ENCODE results near the gene PGAM2. TPM values are rescaled to one million over a fixed set of nuclear protein-coding genes. Genes with fewer than 3 reads are reported as not detected.

PGAM2 gene
- total RNA-seq, 4 donors from 2014 or later, result 2.2 to 28.0 (median 9.1) TPM

DNA sequence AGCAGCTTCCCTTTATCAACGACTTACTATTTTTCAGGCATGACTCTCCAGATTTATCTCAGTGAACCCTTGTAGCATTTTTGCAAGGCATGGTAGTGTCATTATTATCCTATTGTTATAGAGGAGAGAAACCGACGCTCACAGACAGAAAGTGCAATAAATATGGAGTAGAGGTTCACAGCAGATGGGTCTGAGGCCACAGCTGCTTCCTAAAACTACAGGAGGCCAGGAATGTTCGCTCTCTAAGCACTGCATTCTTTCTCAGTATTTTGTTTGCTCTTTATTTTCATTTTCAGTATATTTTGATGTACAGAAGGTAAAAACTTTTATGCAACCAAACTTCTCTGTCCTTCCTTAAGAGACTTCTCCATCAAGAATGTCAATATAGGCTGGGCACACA lies 34.3 kb upstream of the PGAM2 start:
- TF ChIP-seq POLR2A (IDR thresholded peaks at IDR 0.05) (no peak), CTCF (IDR thresholded peaks at IDR 0.05) (no peak)
- H3K36me3 ChIP-seq, result no peaks in the 10 kb centered on the region
- WGBS, 2 donors, result 76 to 78% methylated on average over 4 of the region's 4 CpGs
- DNase-seq, result no peak
- intact Hi-C loops (cut with DNase I), result no loop called here
- H3K27me3 ChIP-seq, result no peaks in the 10 kb centered on the region
- H3K4me3 ChIP-seq (replicated peaks in 1 of 3), result no peak overlapping the region
- H3K9me3 ChIP-seq, result no peaks in the 10 kb centered on the region
- peaks cover 0 to 8% of the 10 kb centered on the region in 2 donors for H3K4me1 ChIP-seq
- H3K27ac ChIP-seq, result no peak overlapping the region

DNA sequence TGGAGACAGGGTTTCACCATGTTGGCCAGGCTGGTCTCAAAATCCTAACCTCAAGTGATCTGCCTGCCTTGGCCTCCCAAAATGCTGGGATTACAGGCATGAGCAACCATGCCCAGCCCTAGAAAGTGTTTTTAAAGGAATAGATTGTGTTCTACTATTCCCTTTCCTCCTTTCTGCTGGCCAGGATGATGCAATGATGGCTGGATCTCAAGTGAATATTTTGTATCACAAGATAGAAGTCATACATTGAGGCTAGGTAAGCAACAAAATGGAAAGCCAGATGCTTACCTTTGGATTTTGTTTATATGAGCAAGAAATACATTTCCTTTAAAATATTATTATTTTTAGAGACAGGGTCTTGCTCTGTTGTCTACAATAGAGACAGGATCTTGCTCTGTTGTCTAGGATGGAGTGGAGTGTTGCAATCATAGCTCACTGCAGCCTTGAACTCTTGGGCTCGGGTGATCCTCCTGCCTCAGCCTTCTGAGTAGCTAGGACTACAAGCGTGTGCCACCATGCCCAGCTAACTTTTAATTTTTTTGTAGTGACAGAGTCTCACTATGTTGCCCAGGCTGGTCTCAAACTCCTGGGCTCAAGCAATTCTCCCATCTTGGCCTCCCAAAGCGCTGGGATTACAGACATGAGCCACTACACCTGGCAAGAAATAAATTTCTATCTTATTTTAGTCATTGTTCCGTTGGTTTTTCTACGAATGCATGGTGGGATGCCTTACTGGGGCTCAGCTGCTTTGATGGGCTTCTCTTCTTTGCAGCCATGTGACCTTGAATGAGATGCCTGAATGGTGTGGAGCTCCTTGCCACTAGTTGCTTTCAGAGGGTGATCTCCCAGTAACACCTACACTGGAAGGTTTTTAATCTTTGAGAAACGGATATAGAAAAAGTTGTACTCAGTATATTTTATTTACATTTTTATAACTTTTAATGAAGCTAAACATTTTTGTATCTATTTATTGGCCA lies 33.0 kb upstream of the PGAM2 start:
- intact Hi-C loops (cut with DNase I), result no loop called here
- TF ChIP-seq POLR2A (IDR thresholded peaks at IDR 0.05) (no peak), CTCF (IDR thresholded peaks at IDR 0.05) (no peak)
- Histone ChIP-seq H3K4me1 (peaks cover 0 to 4% of the 10 kb centered on the region in 2 donors), H3K9me3 (no peaks in the 10 kb centered on the region), H3K36me3 (no peaks in the 10 kb centered on the region), H3K4me3 (replicated peaks in 1 of 3) (no peak overlapping the region), H3K27me3 (no peaks in the 10 kb centered on the region), H3K27ac (no peak overlapping the region)
- DNase-seq, result no peak
- WGBS, 2 donors, result 90 to 94% methylated on average over 6 of the region's 6 CpGs

GRCh38 chr7:44097064-44097932 lies 31.9 kb upstream of the PGAM2 start:
- H3K4me3 ChIP-seq (replicated peaks in 1 of 3), result no peak overlapping the region
- H3K27ac ChIP-seq, result no peak overlapping the region
- 85 to 87% methylated on average over 9 of the region's 9 CpGs for WGBS, 2 donors
- TF ChIP-seq POLR2A (IDR thresholded peaks at IDR 0.05), result no peak
- DNase-seq, result no peak
- H3K4me1 ChIP-seq, result no peaks in the 10 kb centered on the region
- intact Hi-C loops (cut with DNase I), result no loop called here
- H3K27me3 ChIP-seq, result no peaks in the 10 kb centered on the region
- no peaks in the 10 kb centered on the region for H3K9me3 ChIP-seq
- H3K36me3 ChIP-seq, result no peaks in the 10 kb centered on the region

DNA sequence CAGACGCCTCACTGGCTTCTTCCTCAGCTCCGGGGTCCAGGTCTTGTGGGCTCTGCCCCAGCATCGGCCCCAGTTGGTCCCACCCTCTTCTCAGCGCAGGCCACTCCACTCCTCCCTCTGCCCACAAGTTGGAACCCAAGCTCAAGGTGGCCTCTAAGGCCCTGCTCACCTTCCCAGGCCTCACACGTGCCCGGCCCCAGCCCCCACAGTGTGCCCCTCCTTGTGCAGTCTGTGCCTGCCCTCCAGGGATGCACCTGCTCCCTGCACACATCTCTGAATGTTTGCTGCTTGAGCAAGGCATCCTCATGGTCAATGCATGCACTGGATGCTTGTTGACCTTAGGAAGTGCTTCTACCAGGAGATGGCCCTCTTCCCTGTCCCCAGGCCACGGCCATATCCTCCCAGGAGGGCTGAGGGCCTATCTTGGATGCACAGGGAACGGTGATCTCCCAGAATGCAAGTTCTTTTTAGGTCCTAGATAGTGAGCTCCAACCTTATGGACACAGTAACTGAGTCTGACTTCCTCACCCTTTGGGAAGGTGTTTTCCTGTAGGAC lies 31.0 kb upstream of the PGAM2 start:
- intact Hi-C loops (cut with DNase I), result no loop called here
- DNase-seq, result no peak

More for the DNA sequence above, 31.0 kb upstream of the PGAM2 start:
- H3K4me3 ChIP-seq (replicated peaks in 1 of 3), result no peak overlapping the region
- 75 to 77% methylated on average over 8 of the region's 8 CpGs for WGBS, 2 donors
- no peaks in the 10 kb centered on the region for H3K4me1 ChIP-seq
- H3K9me3 ChIP-seq, result no peaks in the 10 kb centered on the region
- H3K27me3 ChIP-seq, result no peaks in the 10 kb centered on the region
- no peaks in the 10 kb centered on the region for H3K36me3 ChIP-seq
- H3K27ac ChIP-seq, result no peak overlapping the region
- TF ChIP-seq CTCF (IDR thresholded peaks at IDR 0.05), result no peak
- TF ChIP-seq POLR2A (IDR thresholded peaks at IDR 0.05), result no peak

All from thyroid gland (tissue), 4 donors.